Measurements from ENCODE around the gene MRPS35. TPM values are rescaled to one million over a fixed set of nuclear protein-coding genes. Genes with fewer than 3 reads are reported as not detected.

MRPS35 gene
- total RNA-seq, 8 experiments from 2014 or later: 42.2 to 67.7 (median 54.7) TPM

Other genes with a start within 250 kb of the MRPS35 start
- gene PPFIBP1, start 186.6 kb upstream of the MRPS35 start, total RNA-seq: 100 to 1,000 TPM in 1 of 8 experiments, 10 to 100 TPM in 7; 15.9 to 205 (median 49.4) TPM
- 1 to 10 TPM in 3 of 8 experiments, under 1 TPM in 5; 0.27 to 5.7 (median 0.96) TPM for gene REP15, start 14.4 kb upstream of the MRPS35 start, total RNA-seq
- gene KLHL42, start 69.4 kb downstream of the MRPS35 start, total RNA-seq: 10 to 100 TPM in 7 of 8 experiments, 1 to 10 TPM in 1; 9.3 to 38.5 (median 31.4) TPM
- under 1 TPM in 1 of 8 experiments, not detected in 7; 0.27 TPM for gene MANSC4, start 69.4 kb downstream of the MRPS35 start, total RNA-seq